Epithelial cell of prostate (primary cell): ENCODE results near the gene CFAP46.
"Not testable (repeated sequence)": the region's sequence is repeated elsewhere in the genome, so short reads cannot be mapped to it uniquely, and the experiment has no call there.

Experiments
- DNase-seq: peaks from one replicate; pipeline ENCODE4 v3.0.0-alpha.2; 2011; ENCODE audit warnings: low read depth, low spot score
- H3K27ac ChIP-seq: fragments of 450-650 bp; 2 replicates; pipeline ENCODE4 v1.5.1; 2017; ENCODE audit warnings: mild to moderate bottlenecking

CFAP46 gene

DNA sequence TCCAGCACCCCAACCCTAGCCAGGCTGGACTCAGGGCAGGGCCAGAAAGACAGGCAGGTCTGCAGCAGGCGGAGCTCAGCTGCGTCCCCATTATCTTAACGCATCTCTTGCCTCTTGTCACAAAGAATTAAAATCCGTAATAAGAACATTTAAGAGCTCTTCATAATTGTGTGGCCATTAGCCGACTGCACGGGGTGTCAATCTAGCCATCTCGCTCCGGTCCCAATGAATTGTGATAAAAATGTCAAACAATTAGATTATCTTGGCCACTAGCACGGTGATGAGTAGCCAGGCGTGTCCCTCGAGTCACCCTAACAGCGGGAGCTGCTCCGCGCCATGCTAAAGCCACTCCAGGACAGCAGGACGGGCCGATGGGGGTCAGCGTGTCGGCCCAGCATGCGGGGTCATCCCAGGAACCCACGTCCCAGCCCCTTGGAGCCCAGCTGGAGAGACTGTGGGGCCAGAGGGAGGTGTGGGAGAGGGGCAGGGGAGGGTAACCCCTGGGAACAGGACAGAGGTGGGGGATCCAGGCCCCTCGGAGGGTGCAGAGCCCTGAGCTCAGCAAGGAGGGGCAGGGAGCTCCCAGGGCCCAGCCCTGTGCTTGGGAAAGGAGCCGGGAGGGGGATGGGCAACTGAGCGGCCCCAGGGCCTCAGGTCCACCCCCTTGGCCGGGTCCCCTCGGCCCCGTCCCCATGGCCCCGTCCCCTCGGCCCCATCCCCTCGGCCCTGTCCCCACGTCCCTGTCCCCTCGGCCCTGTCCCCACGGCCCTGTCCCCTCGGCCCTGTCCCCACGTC is 138.8 kb downstream of the CFAP46 start:
- no peak overlapping the region for H3K27ac ChIP-seq
- DNase-seq = no peak

DNA sequence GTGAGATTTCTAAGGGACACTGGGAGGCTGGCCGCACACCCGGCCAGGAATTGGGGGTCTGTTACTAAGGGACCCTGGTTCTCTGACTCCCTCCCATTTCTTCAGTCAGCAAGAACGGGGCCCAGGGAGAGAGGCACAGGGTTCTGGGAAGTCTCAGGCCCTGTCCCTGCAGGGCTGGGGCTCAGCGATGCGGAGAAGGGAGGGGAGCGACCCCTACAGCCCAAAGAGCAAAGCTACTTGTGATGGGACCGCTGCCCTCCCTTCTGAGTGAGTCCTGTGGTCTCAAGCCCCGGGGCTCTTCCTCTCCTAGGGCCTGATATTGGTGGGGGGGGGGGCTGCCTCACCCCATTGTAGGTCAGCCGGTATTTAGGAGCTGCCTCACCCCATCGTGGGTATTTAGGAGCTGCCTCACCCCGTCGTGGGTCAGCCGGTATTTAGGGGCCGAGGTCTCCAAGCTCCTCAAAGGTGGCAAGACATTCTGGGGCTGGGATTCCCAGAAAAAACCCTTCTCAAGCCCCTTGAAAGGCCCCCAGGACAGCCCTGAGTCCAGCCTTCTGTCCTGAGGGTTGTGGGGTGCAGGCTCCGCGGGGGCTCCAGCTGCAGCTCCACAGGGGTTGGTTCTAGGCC is 139.6 kb downstream of the CFAP46 start:
- no peak for DNase-seq
- no peak overlapping the region for H3K27ac ChIP-seq

DNA sequence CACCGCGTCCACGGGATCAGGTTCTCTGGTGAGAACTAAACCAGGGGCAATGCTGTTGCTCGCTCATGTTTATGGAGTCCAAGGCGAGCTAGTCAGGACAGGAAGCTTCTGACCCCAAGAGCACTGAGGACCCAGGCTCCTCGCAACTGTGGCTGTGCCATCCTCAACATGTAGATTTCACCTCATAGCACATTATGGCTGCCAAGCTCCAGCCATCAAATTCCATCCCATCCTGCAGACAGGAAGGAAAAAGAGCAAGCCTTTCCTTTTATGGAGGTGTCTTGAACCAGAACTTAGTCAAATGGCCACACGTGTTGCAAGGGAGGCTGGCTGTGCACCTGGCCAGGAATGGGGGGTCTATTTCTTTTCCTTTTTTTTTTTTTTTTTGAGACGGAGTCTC is 140.3 kb downstream of the CFAP46 start:
- no peak for DNase-seq
- H3K27ac ChIP-seq = no peak overlapping the region

DNA sequence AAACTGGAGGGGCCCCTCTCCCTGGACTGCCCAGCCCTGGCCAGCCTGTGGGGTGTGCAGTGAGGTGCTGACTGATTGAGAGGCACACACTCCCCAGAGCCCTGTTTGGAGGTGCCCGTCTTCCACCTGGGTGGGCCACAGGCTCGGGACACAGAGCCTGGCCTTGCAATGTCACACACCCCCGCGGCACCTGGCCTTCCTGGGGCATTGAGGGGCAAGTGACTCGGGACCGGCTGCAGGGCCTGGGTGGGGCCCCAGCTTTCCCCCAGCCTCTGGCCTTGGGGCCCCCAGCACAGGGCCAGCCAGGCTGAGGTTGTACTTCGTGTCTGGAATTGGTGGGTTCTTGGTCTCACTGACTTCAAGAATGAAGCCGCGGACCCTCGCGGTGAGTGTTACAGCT is 142.5 kb downstream of the CFAP46 start:
- DNase-seq = no peak
- no peak overlapping the region for H3K27ac ChIP-seq

DNA sequence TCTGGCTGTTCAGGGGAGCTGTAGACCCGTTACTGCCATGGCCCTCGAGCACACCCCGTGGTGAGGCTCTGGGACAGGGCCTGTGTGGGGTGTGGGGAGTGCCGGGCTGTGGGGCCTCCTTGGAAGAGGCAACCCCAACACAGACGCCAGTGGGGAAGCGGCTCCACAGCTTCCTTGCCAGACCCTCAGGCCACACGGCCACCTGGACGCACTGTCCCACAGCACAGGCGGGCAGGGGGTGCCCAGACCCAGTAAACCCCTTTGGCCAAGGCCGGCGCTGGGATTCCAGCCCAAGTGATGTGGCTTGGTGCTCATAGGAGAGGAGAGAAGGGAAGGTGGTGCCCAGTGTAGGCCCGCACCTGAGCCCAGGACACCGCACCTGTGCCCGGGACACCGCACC is 143.5 kb downstream of the CFAP46 start:
- no peak overlapping the region for H3K27ac ChIP-seq

DNA sequence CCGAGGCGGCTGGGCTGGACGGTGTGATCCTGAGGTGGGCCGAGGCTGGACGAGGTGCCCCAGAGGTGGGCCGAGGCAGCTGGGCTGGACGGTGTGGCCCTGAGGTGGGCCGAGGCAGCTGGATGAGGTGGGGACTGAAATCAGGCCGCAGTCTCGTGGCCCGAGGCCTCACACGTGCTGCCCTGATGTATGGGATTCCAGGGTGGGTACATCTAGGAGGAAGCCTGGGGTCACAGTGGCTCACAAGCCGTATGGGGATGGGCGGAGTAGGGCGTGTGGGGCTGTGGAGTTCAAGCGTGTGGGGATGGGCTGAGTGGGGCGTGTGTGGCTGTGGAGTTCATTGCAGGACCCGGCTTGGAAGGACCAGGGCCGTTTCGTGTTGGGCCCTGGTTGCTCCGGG is 144.0 kb downstream of the CFAP46 start:
- DNase-seq = no peak
- no peak overlapping the region for H3K27ac ChIP-seq

More for the DNA sequence above, 143.5 kb downstream of the CFAP46 start:
- DNase-seq = no peak

DNA sequence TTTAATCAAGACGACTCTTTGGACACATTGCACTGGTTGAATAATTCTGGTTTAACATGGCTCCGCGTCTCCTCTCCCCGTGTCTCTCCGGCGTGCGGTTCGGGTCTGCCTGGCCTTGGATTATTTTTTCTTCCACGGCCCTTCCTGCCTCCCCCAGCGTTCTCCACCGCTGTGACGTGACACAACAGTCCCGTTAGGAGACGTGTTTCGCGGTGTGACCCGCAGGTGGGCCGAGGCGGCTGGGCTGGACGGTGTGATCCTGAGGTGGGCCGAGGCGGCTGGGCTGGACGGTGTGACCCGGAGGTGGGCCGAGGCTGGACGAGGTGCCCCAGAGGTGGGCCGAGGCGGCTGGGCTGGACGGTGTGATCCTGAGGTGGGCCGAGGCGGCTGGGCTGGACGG is 144.4 kb downstream of the CFAP46 start:
- DNase-seq, H3K27ac ChIP-seq: not testable (repeated sequence)

DNA sequence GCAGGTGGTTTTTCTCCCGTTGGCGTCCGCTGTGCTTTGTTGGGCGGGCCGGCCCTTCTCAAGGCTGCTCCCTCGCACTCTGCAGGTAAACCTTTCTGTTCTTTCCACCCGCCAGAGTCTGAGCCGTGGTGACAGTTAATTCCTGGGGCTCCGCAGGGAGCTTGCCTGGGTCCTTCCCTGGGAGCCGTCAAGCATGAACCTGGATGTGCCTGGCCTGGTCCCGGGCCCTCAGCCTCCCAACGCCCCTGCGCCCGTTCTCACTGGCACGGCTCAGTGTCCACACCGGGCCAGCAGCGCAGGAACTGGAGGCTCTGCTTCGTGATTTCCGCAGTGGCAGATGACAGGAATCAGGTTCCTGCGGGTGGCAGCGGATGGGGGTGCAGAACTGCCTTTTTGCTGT is 145.5 kb downstream of the CFAP46 start:
- no peak for DNase-seq
- H3K27ac ChIP-seq = no peak overlapping the region

DNA sequence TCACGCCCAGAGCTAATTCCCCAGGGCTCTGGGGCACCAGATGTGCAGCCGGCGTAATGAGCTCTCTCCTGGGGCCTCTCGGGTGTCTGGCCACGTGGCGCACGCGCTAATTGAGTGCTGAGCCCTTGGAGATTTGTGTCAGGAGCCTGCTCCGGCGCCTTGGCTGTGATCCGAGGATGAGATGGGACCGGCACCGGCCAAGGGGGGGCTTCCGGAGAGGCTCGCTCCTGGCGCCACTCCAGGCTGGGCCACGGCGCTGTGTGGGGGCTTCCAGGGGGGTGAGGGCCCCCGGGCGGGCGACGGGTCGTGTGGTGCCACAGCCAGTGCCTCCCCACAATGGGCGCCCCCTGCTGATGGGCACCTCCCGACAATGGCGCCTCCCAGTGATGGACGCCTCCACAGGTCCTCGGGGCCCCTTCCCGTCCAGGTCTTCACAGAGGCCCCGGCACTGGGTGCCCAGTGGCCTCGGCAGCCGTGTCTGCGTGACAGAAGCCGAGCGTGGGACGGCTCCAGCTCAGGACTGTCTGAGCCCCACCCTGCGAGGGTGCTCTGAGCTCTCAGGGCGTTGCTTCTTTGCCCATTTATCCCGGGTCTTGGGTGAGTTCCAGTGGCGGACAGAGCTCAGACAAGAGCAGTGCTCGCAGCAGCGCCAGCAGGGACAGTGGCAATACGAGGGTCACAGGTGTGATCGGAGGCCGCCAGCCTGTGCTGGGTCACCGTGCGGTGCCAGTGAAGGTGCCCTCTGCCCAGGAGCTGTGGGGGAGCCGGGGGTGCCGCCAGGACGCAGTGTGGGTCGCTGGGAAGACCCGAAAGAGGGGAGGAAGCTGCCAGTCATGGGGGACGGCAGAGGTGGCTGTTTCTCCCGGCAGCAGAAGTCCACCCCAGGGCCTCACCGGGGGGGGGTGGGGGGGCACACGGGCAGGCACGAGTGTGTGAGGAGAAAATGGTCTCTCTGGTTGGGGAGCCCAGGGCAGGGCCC is 148.2 kb downstream of the CFAP46 start:
- no peak for DNase-seq

DNA sequence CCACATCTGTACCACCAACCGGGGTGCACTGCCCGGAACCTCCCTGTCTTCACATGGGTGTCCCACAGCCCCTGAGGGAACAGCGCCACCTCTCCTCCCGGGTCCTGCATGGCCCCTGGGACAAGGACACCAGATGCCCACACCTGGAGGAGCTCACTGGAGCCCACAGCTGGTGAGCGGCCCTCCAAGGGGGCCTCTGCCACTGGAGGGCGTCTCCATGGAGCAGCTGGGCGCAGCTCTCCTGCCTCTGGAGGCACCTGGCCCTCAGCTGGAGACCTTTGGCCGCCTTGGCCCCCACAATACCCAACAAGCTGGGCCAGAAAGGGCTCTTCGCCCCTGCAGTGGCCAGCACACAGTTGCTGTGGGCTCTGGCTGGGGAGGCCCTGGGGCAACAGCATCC is 149.2 kb downstream of the CFAP46 start:
- H3K27ac ChIP-seq = no peak overlapping the region
- DNase-seq = no peak

More for the DNA sequence above, 148.2 kb downstream of the CFAP46 start:
- H3K27ac ChIP-seq = no peak overlapping the region

DNA sequence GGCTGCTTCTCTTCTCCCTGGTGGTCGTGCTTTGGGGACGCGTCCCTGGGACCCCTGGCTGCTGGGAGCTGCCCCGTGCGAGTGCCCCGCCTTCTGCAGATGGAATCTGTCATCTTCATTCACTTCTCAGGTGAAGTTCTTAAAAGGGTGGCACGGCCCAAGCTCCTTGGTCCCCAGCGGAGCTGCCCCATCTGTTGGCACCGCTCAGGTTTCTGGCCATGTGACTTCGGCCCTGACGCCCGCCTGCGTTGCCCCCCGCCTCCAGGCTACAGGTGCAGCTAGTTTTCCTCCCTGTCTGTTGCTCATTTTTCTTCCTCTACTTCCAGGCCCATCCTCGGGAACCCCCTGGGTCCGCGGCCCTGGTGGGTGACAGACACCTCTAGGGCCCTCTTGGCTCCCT is 149.6 kb downstream of the CFAP46 start:
- no peak for DNase-seq
- no peak overlapping the region for H3K27ac ChIP-seq

DNA sequence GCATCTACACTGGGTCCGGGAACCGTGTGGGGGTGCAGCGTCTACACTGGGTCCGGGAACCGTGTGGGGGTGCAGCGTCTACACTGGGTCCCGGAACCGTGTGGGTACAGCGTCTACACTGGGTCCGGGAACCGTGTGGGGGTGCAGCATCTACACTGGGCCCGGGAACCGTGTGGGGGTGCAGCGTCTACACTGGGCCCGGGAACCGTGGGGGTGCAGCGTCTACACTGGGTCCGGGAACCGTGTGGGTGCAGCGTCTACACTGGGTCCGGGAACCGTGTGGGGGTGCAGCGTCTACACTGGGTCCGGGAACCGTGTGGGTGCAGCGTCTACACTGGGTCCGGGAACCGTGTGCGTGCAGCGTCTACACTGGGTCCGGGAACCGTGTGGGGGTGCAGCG is 150.3 kb downstream of the CFAP46 start:
- not testable (repeated sequence) for DNase-seq, H3K27ac ChIP-seq

DNA sequence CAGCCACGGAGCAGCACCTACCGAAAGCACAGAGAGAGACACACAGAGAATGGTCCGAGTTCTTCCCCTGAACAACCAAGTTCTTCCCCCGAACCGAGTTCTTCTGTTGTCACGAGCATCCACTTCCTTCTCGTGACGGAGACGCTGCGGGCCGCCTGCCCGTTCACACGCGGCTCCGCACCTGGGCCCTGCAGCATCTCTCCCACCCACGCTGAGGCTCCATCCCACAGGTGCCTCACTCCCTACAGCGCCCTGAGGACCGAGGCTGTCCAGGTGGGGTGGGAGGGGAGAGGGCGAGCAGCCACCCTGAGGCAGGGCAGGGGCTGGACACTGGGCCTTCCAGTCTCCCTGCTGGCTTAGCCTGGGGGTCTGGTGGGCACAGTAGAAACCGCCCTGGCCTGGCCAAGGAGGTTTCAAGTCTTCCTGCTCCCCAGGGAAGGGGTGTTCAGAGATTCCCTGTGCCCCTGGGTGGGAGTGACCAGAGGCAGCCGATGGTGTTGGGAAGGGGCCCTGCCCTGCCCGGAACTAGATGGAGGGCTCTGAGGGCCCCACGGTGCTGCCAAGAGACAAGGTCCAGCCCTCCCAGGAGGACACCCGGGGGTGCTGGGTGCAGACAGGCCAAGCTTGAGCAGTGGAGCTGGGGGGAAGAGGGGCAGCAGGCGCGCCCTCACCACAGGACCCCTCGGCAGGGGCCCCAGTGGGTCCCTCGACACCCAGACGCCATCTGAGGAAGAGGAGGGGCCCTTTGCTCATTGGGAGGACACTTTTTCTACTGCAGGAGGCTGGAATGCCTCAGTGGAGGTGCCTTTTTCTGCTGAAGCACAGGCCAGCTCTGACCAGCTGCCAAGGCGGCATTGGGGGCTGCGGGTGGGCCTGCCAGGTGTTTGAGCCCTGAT is 151.2 kb downstream of the CFAP46 start:
- H3K27ac ChIP-seq = no peak overlapping the region
- DNase-seq = no peak

DNA sequence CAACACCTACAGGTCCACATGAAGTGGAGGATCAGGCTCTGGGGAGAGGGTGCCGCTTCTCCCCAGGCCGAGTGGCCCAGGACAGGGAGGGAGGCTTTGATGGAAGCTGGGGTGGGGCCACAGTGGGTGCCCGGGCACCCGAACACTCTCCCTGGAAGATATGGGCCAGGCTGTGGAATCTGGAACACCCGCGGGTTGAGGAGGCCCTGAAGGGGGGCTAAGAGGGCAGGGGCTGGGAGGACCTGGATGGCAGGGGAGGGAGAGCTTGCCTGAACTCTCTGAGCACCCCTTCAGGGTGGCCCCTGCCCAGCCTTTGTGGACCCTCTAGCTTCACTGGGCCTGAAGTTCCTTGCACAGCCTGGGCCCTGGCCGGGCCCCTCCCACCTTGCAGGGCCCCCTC is 151.9 kb downstream of the CFAP46 start:
- no peak for DNase-seq
- H3K27ac ChIP-seq = no peak overlapping the region

DNA sequence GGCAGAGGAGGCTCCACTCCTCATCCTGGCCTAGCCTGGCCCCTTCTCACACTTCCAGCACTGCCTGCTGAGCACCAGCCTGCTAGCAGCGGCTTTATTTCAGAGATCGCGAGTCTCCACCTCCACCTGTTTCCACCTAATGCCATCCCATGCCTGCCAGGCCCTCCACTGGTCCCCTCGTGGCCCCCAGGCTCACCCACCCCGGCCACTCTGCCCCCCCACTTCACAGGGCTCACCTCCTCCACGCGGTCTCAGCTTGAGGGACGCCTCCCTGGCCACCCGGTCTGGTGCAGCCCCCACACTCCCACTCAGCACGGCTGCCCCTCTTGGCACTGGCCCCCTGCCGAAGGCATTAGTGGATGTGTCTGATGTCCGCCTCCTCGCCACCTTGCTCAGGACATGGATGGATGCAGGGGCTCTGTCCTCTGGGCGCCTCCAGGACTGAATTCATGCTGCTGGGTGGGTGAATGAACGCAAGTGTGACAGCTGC is 152.7 kb downstream of the CFAP46 start:
- no peak overlapping the region for H3K27ac ChIP-seq
- DNase-seq = no peak

DNA sequence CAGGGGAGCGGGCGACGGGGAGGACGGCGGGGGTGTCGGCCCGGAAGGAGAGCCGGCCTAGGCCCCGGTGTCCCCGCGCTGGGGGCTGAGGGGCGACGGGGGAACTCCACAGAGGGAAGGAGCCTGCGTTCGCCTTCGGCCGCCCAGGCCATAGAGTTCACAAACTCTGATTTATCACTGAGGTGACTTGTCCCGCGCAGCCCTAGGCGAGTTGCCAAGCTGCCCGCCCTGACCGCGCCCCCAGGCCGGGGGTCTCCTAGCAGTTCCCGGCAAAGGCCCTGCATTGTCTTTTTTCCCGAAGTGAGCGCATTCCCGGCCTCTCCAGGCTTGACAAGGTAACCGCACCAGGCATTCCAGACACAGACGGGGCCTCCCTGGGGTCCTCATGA is 153.5 kb downstream of the CFAP46 start:
- DNase-seq = no peak
- H3K27ac ChIP-seq = no peak overlapping the region

DNA sequence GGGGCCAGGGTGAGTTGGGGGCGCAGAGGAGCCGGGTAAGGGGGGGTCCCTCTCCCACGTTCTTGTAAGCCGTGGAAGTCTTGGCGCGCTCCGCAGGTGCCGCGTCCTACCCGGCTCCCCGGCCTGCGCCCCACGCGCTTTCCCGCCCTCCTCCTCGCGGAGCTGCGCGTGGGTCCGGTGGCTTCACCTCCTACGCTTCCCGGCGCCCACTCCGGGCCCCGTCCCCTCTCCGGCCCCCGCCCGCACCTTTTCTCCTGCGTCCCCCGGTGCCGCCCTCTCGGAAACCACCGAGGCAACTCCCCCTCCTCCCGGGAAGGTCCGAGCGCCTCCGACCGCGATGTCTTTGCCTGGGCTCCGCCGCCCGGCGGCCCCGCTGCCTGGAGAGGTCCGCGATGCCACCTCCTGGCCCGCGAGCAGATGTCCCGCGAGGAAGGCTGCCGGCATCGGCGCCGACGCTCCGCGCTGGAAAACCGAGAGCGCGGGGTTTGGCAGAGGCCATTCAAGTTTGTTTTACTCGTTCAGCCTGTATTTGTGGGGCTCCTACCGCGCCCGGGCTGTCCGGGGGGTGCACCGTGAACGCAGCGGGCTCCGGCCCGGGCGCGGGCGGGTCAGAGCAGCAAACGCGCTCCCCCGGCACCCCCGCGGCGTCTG is 154.1 kb downstream of the CFAP46 start:
- DNase-seq = no peak
- H3K27ac ChIP-seq = no peak overlapping the region

DNA sequence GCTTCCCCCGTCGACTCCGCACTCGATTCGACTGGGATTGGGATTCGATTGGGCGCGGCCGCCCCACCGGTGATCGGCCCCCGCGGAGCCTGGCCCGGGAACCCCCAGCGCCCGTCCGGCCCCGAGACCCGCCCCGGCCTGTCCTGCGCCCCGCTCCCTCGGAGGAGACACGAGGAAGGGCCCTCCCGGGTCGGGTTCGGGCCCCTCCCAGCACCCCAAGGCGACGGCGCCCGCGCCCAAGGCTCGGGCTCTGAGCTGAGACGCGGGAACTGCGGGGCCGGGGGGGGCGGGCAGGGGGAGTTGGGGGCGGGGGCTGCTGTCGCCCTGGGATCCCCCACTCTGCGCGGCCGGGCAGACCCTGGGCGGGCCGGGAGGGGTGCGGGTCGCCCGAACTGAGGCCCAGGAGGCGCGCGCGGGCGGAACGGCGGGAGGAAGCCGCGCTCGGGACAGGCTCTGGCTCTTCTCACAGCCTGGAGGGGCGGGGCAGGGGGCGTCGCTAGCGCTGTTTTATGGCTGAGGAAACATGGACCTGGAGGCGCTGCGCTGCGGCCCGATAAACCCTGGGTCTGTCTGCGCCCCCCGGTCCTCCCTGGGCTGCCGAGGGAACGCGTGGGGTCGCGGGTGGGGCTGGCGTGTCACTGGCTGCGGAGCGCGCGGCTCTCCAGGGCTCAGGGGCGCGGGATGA is 154.7 kb downstream of the CFAP46 start:
- DNase-seq = no peak

More for the DNA sequence above, 154.7 kb downstream of the CFAP46 start:
- no peak overlapping the region for H3K27ac ChIP-seq
